Brain pericyte (primary cell): ENCODE measurements around the gene PEAK1.

Source experiments
- DNase-seq: peaks from one replicate; pipeline ENCODE4 v3.0.0-alpha.2; 2012; ENCODE audit warnings: low read depth, low spot score

The PEAK1 gene

DNA sequence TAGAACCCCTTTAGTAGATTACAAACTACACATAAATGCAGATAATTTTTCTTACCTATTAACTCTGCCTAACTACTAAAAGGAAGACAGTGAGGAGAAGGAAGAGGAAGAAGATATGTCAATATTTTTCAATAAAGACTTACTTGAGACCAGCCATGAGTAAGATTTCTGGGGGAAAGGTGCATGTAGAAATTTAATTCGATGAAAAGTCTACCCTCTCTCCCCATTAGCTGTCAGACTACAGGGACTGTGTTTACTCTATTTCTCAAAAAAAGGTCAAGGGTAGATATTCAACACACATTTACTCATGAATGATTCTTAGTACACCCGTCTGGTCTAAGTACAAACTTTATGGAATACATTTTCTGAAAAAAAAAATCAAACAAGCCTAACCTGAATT lies 355.8 kb downstream of the PEAK1 start:
- DNase-seq: no peak

DNA sequence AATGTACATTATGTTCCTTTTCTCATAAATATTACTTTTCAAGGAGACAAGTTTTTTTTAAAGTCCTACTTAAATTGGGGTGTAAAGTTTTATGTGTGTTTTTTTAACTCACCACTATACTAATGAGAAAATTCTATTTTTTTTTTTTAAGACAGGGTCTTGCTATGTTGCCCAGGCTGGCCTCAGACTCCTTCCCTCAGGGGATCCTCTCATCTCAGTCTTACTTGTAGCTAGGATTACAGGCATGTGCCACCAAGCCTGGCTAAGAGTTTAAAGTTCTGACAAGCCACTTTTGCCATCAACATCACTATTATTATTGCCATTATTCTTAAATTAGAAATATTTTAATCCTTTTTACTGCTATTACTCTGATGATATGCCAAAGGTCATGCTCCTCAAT lies 356.7 kb downstream of the PEAK1 start:
- DNase-seq: no peak

DNA sequence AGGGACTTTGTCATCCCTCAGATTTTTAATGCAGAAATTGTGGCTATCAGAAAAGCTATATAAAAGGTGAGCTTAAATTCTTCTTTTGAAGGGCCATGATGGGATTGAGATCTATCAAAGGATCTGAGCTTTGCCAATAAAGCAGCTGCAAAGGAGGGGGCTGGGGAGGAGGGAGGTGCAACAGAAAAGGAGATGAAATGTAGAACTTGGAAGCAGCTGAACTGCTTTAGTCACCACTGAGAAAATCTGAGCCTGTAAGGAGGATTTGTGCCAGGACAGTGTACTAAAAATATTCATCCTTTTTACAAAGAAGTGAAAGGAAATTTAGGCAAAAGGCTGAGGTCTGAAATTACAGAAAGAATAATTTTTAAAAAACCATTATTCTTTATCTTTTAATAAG lies 359.4 kb downstream of the PEAK1 start:
- no peak for DNase-seq

DNA sequence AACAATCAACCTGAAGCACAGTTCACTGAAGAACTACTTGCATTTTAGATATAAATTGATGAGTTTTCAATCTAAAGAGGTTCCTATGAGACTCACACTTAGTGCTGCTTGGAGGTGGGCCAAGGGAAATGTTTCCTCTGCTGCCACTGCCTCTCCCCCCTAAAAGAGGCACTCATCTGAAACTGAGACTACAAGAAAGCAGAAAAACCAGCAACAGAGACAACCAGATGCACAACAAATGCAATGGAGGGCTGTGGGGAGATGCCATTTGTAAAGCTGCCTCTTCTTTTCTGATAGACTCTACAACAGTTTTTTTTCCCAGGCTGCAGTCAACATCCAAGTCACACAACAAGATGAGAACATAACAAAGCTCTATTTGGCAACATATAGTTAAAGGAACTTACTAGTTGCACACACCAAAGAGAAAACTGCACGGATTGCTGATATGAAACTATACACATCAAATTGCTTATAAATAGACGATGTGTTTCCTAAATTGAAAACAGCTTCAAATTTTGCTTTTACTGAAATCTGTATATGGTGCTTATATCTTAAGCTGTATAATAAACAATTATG lies 360.0 kb downstream of the PEAK1 start:
- DNase-seq: no peak

DNA sequence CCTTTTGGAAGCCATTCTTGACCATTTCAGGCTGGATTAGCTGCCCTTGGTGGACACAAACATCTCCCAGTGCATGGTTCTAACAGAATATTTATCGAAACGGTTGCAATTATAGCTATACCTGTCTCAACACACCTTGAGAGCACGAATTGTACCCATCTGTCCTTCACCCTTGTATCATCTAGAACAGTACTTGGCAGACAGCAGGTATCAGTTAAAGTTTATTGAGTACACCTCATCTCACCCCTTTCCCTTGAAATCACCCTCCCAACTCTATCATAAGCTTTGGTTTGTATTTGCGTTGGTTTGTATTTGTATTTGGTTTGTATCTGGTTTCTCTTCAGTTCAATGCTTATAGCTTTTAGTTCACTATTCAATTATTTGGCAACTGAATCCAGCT lies 361.4 kb downstream of the PEAK1 start:
- DNase-seq: no peak

DNA sequence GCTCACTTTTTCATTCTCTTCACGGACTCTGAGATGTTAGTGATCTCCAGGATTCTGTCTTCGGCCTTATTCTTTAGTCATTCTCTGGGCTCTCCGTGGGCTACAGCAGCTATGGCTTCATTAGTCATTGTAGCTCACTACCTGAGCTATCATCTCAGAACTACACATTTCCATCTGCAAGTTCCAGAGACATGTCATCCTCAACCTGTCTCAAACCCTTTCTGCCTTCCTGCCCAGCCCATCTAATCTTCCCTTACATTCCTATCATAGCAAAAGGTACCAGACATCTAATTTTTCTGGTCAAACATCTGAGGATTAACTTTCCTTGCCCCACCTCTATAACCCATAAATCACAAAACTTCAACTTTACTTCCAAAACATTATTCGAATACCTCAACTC lies 362.2 kb downstream of the PEAK1 start:
- no peak for DNase-seq

DNA sequence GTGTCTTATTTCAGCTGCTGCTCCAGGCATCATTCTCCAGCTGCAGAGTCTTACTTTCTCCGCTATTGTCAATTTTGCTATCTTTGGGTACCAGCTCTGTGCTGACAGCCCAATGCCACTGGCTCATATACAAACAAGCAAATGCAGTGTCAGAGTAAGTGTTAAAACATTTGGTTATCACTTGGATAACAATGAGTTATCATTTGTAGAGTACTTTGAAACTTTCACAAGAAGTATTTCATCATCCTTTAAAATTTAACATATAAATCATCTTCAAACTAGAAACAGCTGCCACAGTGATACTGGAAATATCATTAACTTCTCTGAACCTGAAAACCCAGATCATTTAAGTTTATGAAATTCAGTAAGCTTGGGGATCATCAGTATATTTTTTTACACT lies 362.8 kb downstream of the PEAK1 start:
- no peak for DNase-seq

DNA sequence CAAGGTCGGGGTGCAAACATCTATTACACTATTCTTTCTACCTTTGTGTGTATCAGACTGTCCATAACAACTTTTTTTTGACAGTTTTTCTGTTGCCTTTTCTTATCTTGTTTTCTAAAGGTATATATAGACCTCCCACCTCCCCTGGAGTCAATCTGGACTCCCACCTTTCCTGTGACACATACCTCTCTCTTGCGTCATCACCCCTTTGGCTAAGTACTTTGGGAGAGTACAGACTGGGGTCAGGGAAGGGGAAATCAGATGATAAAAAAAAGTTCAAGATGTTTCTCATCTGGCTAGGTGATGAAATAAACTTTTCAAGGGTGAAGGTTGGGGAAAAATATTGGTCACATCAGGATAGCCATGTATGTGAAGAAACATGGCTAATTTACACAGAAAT lies 366.2 kb downstream of the PEAK1 start:
- DNase-seq: no peak

DNA sequence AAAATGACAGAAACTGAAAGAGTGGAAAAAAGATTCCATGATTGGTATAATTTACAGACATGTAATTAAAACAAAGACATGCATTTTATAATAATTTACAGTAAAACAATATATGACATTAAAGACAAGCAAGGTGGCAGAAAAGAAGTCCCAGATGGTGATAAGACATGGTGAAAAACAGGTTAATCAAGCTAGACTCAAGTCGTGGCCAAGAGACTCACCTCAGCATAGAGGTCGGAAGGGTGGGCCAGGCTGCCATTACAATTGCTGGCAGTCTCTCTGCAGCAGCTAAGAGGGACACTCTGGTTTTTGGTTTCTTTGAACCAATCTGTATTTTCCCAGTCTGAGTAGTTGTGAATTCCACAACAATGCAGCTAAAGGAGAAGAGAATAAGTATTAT lies 367.3 kb downstream of the PEAK1 start:
- no peak for DNase-seq
